ENCODE results near the gene FIBCD1. TPM values are rescaled to one million over a fixed set of nuclear protein-coding genes. Genes with fewer than 3 reads are reported as not detected.

Gene FIBCD1
- polyA plus RNA-seq, 3 donors = 0.47 to 0.56 (median 0.54) TPM

GRCh38 chr9:130975932-130976841, 37.1 kb upstream of the FIBCD1 start:
- DNase-seq (ENCODE audit: extremely low read depth in 1 of 11, low read depth in 9 of 11, low spot score in 4 of 11) = no peak

DNA sequence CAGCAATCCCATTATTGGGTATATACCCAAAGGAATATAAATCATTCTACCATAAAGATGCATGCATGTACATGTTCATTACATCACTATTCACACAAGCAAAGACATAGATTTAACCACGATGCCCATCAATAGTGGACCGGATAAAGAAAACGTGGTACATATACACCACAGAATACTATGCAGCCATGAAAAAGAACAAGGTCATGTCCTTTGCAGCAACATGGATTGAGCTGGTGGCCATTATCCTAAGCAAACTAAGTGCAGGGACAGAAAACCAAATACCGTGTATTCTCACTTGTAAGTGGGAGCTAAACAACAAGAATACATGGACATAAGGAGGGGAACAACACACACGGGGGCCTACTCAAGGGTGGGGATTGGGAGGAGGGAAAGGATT, 36.1 kb upstream of the FIBCD1 start:
- DNase-seq (ENCODE audit: extremely low read depth in 1 of 11, low read depth in 9 of 11, low spot score in 4 of 11) = no peak

GRCh38 chr9:130974697-130975096, 35.6 kb upstream of the FIBCD1 start:
- DNase-seq (ENCODE audit: extremely low read depth in 1 of 11, low read depth in 9 of 11, low spot score in 4 of 11) = no peak

DNA sequence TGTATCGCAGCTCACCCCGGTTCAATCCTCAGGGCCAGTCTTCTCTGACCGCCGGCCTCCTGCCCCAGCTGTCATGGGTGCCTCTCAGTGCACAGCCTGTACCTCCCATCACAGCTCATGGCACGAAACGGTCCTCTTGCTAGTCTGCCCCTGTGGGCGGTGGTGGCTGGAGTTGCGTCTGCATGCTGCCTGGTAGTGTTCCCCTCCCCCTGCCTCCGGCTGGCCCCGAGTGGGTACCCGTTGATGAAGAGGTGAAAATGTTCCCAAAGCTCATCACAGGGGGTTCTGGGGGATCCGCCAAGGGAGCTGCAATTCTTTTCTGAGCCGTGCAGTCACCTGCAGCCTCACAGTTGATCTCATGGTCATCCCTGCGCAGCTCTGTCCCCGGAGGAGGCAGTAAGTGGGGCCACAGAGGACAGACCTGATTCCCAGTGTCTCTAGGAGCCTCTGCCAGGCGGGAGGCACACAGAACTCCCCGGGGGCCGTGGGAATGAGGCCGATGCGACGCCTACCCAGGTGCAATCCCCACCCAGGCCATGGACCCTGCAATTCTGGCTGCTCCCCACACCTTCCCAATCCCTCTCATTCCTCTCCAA, 34.7 kb upstream of the FIBCD1 start:
- no peak for DNase-seq (ENCODE audit: extremely low read depth in 1 of 11, low read depth in 9 of 11, low spot score in 4 of 11)

DNA sequence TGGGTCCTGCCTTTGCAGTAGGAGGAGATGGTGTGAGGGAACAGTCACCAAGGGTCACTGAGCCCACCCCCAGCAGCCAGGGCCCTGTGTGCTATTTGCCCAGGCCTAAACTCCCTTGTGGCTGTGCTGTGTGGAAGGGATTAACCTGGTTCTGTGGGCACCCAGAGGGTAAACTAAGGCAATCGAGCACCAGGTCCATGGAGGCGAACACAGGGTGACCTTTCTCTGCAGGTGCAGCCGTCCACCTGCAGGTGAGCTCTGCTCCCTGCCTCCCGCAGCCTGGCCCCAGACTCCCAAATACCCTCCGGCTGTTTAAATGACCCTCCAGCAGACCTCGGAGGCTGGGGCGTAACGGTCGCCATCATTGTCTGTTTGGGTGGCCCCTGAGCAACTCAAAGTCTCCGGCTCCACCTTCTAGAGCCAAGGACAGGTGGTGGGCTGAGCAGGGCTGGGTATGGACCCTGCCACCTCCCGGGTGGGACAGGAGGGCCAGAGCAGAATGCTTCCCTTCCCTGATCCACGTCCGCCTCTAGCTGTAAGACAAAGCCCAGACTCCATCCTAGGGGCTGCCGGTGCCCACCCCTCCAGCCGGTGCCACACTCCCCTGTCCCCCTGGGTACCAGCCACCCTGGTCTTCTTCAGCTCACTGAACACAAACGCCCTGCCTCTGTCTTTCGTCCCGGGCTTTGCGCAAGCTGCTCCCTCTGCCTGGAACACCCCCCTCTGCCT, 34.1 kb upstream of the FIBCD1 start:
- no peak for DNase-seq (ENCODE audit: extremely low read depth in 1 of 11, low read depth in 9 of 11, low spot score in 4 of 11)

DNA sequence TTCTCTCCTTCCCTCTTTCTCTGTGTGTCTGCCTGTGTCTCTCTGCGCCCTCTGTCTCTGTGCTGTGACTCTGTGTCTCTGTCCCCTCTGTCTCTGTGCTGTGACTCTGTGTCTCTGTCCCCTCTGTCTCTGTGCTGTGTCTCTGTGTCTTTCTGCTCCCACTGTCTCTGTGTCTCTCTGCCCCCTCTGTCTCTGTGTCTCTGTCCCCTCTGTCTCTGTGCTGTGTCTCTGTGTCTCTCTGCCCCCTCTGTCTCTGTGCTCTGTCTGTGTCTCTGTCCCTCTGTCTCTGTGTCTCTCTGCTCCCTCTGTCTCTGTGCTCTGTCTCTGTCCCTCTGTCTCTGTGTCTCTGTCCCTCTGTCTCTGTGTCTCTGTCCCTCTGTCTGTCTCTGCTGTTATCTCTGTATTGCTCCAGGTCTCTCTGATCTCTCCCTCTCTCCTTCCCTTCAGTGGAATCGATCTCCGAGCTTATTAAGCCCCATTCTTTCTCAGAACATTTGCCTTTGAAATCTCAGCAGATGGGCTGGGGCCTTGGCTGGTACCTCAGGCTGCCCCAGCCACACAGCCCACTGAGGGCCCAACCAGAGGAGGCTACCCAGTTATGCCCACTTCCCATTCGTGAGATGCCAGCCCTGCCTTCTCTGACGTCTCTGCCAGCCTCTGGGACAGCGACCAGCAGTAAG, 33.4 kb upstream of the FIBCD1 start:
- no peak for DNase-seq (ENCODE audit: extremely low read depth in 1 of 11, low read depth in 9 of 11, low spot score in 4 of 11)

DNA sequence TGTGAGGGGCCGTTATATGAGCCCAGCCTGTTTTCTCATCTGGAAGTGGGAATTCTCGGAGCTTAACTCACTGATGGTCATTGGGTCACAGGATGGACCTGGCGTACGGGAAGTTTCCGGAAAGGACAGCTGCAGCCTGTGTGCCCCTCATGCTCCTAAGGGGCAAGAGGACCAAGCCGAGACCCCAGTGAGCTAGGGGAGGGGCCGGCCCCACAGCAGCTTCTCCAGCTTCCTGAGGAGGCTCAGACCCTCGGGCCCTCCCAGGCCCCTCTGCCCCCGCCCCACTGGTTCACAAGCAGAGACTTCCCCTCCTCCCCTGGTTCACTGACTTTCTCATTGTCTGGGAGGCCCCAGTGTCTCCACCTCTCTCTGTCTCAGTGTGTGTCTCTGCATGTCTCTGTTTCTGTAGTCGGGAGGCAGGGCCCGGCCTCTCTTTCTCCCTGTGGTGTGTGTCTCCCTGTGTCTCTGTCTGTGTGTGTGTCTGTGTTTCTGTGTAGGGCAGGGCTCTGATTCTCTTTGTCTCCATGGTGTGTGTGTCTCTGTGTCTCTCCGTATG, 32.3 kb upstream of the FIBCD1 start:
- no peak for DNase-seq (ENCODE audit: extremely low read depth in 1 of 11, low read depth in 9 of 11, low spot score in 4 of 11)

DNA sequence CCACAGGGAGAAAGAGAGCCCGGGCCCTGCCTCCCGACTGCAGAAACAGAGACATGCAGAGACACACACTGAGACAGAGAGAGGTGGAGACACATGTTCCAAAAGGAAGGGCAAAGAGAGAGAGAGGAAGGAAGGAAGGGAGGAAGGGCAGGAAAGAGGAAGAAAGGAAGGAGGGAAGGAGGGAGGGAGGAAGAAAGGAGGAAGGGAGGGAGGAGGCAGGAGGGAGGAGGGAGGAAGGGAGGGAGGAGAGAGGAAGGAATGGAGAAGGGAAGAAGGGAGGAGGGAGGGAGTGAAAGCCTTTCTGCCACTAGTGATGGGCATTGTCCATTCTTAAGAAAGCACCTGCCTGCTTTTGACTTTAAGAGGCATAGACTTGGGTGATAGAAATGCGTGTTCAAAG, 31.8 kb upstream of the FIBCD1 start:
- DNase-seq (ENCODE audit: extremely low read depth in 1 of 11, low read depth in 9 of 11, low spot score in 4 of 11) = no peak

- no peak for DNase-seq (ENCODE audit: extremely low read depth in 1 of 11, low read depth in 9 of 11, low spot score in 4 of 11)
These were observed 31.0 kb upstream of the FIBCD1 start for GRCh38 chr9:130970052-130970451.

- DNase-seq (ENCODE audit: extremely low read depth in 1 of 11, low read depth in 9 of 11, low spot score in 4 of 11) = no peak
These were observed 26.6 kb upstream of the FIBCD1 start for GRCh38 chr9:130965680-130966079.

DNA sequence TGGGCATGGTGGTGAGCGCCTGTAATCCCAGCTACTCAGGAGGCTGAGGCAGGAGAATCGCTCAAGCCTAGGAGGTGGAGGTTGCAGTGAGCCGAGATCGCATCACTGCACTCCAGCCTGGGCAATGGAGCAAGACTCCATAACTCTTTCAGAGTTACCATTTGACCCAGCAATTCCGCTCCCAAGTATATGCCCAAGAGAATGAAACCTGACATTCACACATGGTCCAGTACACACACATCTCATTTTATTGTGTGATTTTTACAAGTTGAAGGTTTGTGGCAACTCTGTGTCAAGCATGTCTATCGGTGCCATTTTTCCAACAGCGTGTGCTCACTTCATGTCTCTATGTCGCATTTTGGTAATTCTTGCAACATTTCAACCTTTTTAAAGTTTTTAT, 24.9 kb upstream of the FIBCD1 start:
- DNase-seq (ENCODE audit: extremely low read depth in 1 of 11, low read depth in 9 of 11, low spot score in 4 of 11) = no peak

DNA sequence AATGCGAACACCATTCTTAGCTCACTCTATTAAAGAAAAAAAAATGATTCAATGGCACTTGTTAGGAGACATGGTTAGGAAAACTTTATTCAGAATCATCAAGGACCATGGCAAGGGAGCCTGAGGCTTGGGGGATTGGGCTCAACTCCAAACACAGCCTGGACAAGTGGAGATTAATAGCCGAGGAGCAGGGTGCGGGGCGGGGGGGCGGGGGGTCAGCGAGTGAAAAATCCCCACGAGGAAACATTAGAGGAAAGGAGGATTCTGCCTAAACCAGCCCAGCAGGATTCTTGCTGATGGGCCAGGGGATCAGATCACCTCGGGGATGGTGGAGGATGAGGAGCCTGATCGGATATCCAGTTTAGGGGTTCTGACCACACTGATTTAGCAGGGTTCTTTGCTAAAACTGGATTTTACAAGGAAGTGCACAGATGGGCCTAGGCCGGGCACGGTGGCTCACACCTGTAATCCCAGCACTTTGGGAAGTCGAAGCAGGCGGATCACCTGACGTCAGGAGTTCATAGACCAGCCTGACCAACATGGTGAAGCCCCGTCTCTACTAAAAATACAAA, 24.4 kb upstream of the FIBCD1 start:
- no peak for DNase-seq (ENCODE audit: extremely low read depth in 1 of 11, low read depth in 9 of 11, low spot score in 4 of 11)

- DNase-seq (ENCODE audit: extremely low read depth in 1 of 11, low read depth in 9 of 11, low spot score in 4 of 11) = no peak
These were observed 23.6 kb upstream of the FIBCD1 start for GRCh38 chr9:130962418-130963316.

DNA sequence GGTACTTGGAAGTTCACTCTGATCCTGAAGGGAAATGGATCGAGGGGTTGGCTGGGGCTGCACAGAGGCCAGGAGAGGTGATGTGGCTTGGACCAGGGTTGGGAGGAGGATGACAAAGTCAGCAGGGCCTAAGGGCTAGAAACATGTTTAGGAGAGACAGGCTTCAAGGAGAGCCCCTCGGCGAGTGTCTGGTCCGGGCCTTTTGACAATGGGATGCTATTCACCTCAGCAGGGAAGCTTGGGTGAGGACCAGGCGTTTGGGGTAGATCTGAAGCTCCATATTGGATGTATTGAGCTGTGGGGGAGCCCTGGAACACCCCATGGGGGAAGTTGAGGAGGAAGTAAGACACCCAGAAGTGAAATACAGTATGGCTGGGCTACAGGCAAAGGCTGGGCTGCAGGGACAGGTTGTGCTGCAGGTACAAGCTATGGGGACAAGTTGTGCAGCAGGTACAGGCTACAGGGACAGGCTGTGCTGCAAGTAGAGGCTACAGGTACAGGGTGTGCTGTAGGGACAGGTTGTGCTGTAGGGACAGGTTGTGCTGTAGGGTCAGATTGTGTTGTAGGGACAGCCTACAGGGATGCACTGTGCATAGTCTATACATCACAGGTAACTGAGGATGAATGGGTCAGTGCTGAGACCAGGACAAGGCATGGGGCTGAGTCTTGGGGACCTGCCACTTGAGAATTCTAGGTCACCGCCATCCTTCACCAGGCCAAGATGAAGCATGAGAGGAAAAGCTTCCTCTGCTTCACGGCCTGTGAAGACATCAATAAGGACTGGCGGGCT, 22.7 kb upstream of the FIBCD1 start:
- no peak for DNase-seq (ENCODE audit: extremely low read depth in 1 of 11, low read depth in 9 of 11, low spot score in 4 of 11)

GRCh38 chr9:130960522-130961378, 21.7 kb upstream of the FIBCD1 start:
- DNase-seq (ENCODE audit: extremely low read depth in 1 of 11, low read depth in 9 of 11, low spot score in 4 of 11) = no peak

DNA sequence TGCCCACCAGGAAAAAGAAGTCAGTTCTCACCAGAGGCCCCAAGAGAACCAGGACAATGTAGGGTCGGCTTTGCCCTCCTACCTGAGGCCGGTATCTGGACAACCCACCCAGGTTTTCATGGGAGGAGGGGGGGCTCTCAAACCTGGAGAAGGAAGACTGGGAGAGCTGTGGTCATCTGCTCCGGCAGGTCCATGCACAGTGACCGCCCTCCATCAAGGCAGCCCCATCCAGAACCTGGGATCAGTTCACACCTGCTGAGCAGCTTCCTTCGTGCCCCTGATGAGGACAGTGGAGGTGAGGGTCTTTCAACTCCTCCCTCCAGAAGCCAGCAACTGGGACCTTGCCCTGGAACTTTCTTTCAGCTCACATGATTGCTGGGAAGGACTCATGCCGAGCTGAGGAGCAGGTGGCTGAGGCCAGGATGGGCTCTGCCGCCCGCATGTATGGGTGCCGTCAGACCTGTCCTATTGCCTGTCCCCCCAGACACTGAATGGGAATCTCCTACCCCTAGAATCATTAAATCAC, 20.8 kb upstream of the FIBCD1 start:
- DNase-seq (ENCODE audit: extremely low read depth in 1 of 11, low read depth in 9 of 11, low spot score in 4 of 11) = no peak

All from renal cortex interstitium (tissue), 11 donors.